Sigmoid colon (tissue), 7 donors: ENCODE measurements around the gene DUOXA2. TPM values are rescaled to one million over a fixed set of nuclear protein-coding genes. Genes with fewer than 3 reads are reported as not detected.
"Not testable (repeated sequence)": the region's sequence is repeated elsewhere in the genome, so short reads cannot be mapped to it uniquely, and the experiment has no call there.

ENCODE experiments used
- DNase-seq: peaks from one replicate; pipeline ENCODE4 v3.0.0-alpha.2; 2019
- H3K27ac ChIP-seq, 4 donors: fragments of 200-600 bp; sonication (generic); one replicate each; pipeline ENCODE4 v1.5.1; 2016 to 2019; ENCODE audit warnings: mild to moderate bottlenecking in 1 of 4
- H3K27me3 ChIP-seq, 3 donors: fragments of 200-600 bp; sonication (generic); one replicate each; pipeline ENCODE4 v1.5.1; 2019; ENCODE audit warnings: mild to moderate bottlenecking in 1 of 3
- H3K36me3 ChIP-seq, 4 donors: fragments of 200-600 bp; sonication (generic); one replicate each; pipeline ENCODE4 v1.5.1; 2016 to 2019
- H3K4me1 ChIP-seq, 4 donors: fragments of 200-600 bp; sonication (generic); one replicate each; pipeline ENCODE4 v1.5.1; 2017 to 2019
- H3K4me3 ChIP-seq, 4 donors: fragments of 200-600 bp; sonication (generic); one replicate each; pipeline ENCODE4 v1.5.1; 2017 to 2019; ENCODE audit warnings: mild to moderate bottlenecking in 2 of 4, moderate library complexity in 1 of 4
- H3K9me3 ChIP-seq, 4 donors: fragments of 200-600 bp in 3 of 4; sonication (generic) in 3 of 4; one replicate each; pipeline versions ENCODE4 v1.5.1 to v1.6.1; 2013 to 2019
- EP300 ChIP-seq, 4 donors: sonication (generic); formaldehyde crosslinking; IDR thresholded peaks; one replicate each; pipeline ENCODE4 v1.6.1; 2017; ENCODE audit warnings: antibody characterized with exemption in 4 of 4
- POLR2A ChIP-seq, 2 donors: fragments of 450-650 bp; IDR thresholded peaks; one replicate each; pipeline ENCODE4 v1.6.1; 2016; ENCODE audit warnings: antibody characterized with exemption in 2 of 2, mild to moderate bottlenecking in 2 of 2, moderate library complexity in 2 of 2
- POLR2AphosphoS5 ChIP-seq, 4 donors: sonication (generic); formaldehyde crosslinking; IDR thresholded peaks; one replicate each; pipeline ENCODE4 v1.6.1; 2017; ENCODE audit warnings: antibody characterized with exemption in 4 of 4
- WGBS, 2 donors: extraction: QIAGEN DNeasy Blood & Tissue Kit; methylation state at CpG; one replicate each; pipeline ENCODE4 v1.1.7; 2013; 5-methylcytosine and 5-hydroxymethylcytosine counted together
- intact Hi-C: fragments of 100-400 bp; cut with DNase I; formaldehyde crosslinking; loops from one replicate; pipeline ENCODE4 v1.15.1; 2023
- polyA plus RNA-seq, 3 donors: library from polyadenylated mRNA; stranded (reverse); fragments of 200-250 nt; gene quantifications; one replicate each; pipeline ENCODE4 v1.2.3, GENCODE V29; 2013
- total RNA-seq, 4 donors: library from RNA; depleted of rRNA; stranded (reverse); fragments of >200 nt; gene quantifications; one replicate each; pipeline ENCODE4 v1.1.0, GENCODE V29; 2016
- TF ChIP-seq, protein P1 (sequence below), 4 experiments: fragments of 450-650 bp in 3 of 4; fragments of 200-600 bp in 1 of 4; IDR thresholded peaks; one replicate each; pipeline ENCODE4 v1.5.1; 2016 to 2019; ENCODE audit warnings: antibody characterized with exemption in 4 of 4, mild to moderate bottlenecking in 3 of 4, moderate library complexity in 2 of 4
- donor health status: healthy with polysubstance abuse.
- donor health status: Bipolar disorder and iron deficiency.
- donor health status: healthy.

DUOXA2 gene
- total RNA-seq = under 1 TPM in 1 of 4 donors, not detected in 3; 0.28 TPM
- polyA plus RNA-seq = 100 to 1,000 TPM in 1 of 3 donors, 1 to 10 TPM in 1, not detected in 1; 1.4 to 117 TPM

GRCh38 chr15:45114076-45114750 is at the start of gene DUOXA2, which contains the start of gene DUOX2:
Gene DUOXA2, plus strand, starts transcription at chr15:45114326. Its CDS starts 280 bp downstream, at chr15:45114606.
Gene DUOX2, minus strand, starts transcription at chr15:45114172. Its CDS starts 761 bp downstream, at chr15:45113411.
- Histone ChIP-seq H3K9me3 (no peaks in the 10 kb centered on the region), H3K27me3 (peaks cover 58 to 90% (median 73%) of the 10 kb centered on the region in 3 donors), H3K4me1 (peaks cover 0 to 48% (median 34%) of the 10 kb centered on the region in 4 donors), H3K27ac (no peak within 1 kb of the TSS), H3K36me3 (no peaks in the 10 kb centered on the region), H3K4me3 (no peak within 1 kb of the TSS)
- intact Hi-C loops = no loop called here
- DNase-seq = no peak
- WGBS, 2 donors = 1 to 2% methylated on average over 42 of the region's 42 CpGs
- TF ChIP-seq POLR2AphosphoS5 (IDR thresholded peaks at IDR 0.05) (no peak), EP300 (IDR thresholded peaks at IDR 0.05) (no peak), POLR2A (IDR thresholded peaks at IDR 0.05) (no peak)
- TF ChIP-seq, protein P1, sequence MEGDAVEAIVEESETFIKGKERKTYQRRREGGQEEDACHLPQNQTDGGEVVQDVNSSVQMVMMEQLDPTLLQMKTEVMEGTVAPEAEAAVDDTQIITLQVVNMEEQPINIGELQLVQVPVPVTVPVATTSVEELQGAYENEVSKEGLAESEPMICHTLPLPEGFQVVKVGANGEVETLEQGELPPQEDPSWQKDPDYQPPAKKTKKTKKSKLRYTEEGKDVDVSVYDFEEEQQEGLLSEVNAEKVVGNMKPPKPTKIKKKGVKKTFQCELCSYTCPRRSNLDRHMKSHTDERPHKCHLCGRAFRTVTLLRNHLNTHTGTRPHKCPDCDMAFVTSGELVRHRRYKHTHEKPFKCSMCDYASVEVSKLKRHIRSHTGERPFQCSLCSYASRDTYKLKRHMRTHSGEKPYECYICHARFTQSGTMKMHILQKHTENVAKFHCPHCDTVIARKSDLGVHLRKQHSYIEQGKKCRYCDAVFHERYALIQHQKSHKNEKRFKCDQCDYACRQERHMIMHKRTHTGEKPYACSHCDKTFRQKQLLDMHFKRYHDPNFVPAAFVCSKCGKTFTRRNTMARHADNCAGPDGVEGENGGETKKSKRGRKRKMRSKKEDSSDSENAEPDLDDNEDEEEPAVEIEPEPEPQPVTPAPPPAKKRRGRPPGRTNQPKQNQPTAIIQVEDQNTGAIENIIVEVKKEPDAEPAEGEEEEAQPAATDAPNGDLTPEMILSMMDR (IDR thresholded peaks at IDR 0.05) = no peak

DNA sequence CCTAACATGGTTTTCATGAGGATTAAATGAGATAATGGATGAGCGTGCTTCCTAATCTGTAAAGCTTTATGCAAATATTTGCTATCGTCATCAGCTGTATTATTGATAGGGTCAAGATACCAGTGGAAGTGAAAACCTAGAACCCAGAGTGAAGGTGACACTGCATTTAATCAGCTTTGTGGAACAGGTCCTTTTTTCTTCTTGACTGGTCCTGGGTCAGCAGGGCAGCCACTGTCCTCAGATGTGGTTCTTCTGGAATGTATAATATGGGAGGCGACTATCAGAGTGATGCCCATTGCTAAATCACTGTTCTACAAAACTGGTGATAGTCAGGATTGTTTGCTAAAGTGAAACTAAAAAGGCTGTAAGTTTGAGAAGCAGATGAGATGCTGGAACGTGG is 49.7 kb upstream of the DUOXA2 start:
- DNase-seq = no peak
- Histone ChIP-seq H3K4me1 (no peaks in the 10 kb centered on the region), H3K9me3 (no peaks in the 10 kb centered on the region), H3K36me3 (no peaks in the 10 kb centered on the region), H3K4me3 (no peak overlapping the region), H3K27ac (no peak overlapping the region), H3K27me3 (no peaks in the 10 kb centered on the region)
- intact Hi-C loops = no loop called here
- WGBS, 2 donors = 77% methylated on average over 4 of the region's 4 CpGs
- TF ChIP-seq POLR2AphosphoS5 (IDR thresholded peaks at IDR 0.05) = no peak
- TF ChIP-seq EP300 (IDR thresholded peaks at IDR 0.05) = no peak
- TF ChIP-seq, protein P1 (IDR thresholded peaks at IDR 0.05) = no peak
- TF ChIP-seq POLR2A (IDR thresholded peaks at IDR 0.05) = no peak

DNA sequence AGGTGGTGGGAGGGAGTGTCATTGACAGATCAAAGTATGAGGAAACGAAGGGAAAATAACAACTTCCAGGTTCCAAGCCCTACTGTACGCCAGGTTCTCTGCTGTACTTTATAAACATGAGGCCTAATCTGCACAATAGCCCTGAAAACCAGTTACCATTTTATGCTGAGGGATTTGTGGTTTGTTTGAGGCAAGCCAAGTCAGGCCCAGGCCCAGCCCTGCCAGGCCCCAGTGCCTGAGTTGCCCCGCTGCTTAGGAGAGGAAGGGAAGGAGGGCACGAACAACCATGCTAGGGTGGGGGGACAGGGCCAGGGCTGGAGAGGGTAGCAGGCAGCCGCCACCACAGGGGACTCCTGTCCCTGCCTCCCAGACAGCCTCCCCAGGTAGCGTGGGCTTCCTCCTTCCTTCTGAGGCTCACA is 44.2 kb upstream of the DUOXA2 start:
- WGBS, 2 donors = 52 to 69% methylated on average over 5 to 6 of the region's 6 CpGs
- H3K4me1 ChIP-seq, H3K27ac ChIP-seq, H3K9me3 ChIP-seq, H3K36me3 ChIP-seq, intact Hi-C loops, DNase-seq, H3K27me3 ChIP-seq, H3K4me3 ChIP-seq: not testable (repeated sequence)

DNA sequence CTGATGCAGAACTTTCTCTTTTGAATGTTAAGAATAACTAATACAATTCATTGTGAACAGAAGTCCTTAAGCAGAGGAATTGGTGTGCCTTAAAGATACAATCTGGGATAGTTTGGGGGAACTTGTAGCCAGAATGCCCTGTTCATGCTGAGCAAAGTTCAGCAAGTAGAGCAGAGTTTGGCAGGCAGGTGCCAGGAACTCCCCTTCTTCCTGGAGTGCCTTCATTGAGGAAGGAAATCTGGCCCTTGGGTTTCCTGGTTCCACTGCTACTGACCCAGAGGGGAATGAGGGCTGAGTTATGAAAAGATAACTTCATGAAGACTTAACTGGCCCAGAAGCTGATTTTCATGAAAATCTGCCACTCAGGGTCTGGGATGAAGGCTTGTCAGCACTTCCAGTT is 40.5 kb upstream of the DUOXA2 start:
- H3K9me3 ChIP-seq, H3K36me3 ChIP-seq, H3K4me1 ChIP-seq, H3K27me3 ChIP-seq, DNase-seq, H3K4me3 ChIP-seq, intact Hi-C loops, H3K27ac ChIP-seq: not testable (repeated sequence)

DNA sequence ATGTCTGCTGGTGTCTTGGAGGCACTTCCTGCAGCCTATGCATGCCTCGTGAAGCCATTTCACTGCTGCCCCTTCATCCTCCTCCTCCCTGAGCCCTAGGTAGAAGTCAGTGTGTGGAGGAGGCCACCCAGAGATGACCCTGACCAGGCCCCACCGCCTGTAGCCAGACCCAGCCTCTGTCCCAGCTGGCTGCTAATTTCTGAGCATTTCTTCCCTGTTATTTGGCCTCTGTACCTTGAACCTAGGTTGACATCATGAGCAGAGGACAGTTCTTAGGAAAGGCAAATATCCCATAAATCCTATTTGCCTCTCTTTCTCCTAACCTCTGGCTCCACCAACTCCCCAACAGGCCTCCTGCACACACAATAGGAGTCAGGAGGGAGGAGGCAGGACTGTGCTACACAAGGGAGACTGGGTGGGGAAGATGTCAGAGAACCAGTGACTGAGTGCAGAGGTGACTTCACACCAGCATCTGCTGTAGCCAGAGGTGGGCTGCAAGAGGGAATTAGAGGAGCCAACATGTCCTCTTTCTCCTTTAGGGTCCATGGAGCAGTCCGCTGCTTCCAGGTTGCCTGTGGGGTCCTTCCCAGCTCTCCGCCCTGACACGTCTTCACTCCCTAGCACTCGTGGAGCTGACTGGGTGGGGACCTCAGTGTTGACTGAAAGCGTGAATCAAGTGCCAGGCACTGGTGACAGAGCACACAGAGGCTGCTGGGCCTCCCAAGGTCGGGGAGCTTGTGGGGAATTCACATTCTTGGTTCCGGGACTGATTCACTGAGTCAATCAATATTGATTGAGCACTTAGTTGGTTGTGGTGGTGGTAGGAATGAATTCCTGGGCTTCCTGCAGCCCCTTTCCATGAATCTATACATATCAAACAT is 38.4 kb upstream of the DUOXA2 start:
- H3K9me3 ChIP-seq, intact Hi-C loops, DNase-seq, H3K27me3 ChIP-seq, H3K4me3 ChIP-seq, H3K36me3 ChIP-seq, H3K4me1 ChIP-seq, H3K27ac ChIP-seq: not testable (repeated sequence)
- 19 to 73% methylated on average over 1 of the region's 9 CpGs for WGBS, 2 donors

DNA sequence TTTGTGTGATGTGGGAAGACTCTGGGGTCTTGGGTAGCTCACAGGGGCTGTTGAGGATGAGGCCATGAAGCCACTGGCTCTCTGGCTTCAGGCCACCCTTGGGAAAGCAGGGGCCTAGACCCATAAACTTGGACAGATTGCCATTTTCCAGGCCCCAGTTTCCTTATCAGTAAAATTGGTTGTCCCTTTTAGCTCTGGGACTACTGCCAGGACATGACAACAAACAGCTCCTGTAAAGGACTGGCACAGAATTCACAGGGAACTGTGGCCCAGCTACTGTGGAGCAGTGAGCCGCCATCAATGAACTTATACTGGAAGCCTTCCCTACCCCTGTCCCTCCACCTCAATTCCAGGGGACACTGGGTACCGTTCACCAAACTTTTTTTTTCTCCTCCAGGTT is 36.7 kb upstream of the DUOXA2 start:
- H3K4me3 ChIP-seq, H3K4me1 ChIP-seq, H3K27ac ChIP-seq, H3K9me3 ChIP-seq, intact Hi-C loops, DNase-seq, H3K36me3 ChIP-seq, H3K27me3 ChIP-seq: not testable (repeated sequence)
- WGBS, 2 donors = 23 to 79% methylated on average over 2 of the region's 2 CpGs

GRCh38 chr15:45079201-45079600 is 34.9 kb upstream of the DUOXA2 start:
- H3K27ac ChIP-seq, H3K27me3 ChIP-seq, intact Hi-C loops, H3K9me3 ChIP-seq, H3K36me3 ChIP-seq, H3K4me1 ChIP-seq, DNase-seq, H3K4me3 ChIP-seq: not testable (repeated sequence)
- 84 to 89% methylated on average over 5 of the region's 5 CpGs for WGBS, 2 donors

GRCh38 chr15:45079628-45080246 is 34.4 kb upstream of the DUOXA2 start:
- H3K27ac ChIP-seq, H3K27me3 ChIP-seq, intact Hi-C loops, H3K9me3 ChIP-seq, H3K36me3 ChIP-seq, DNase-seq, H3K4me3 ChIP-seq, H3K4me1 ChIP-seq: not testable (repeated sequence)
- WGBS, 2 donors = 94 to 96% methylated on average over 5 of the region's 5 CpGs

DNA sequence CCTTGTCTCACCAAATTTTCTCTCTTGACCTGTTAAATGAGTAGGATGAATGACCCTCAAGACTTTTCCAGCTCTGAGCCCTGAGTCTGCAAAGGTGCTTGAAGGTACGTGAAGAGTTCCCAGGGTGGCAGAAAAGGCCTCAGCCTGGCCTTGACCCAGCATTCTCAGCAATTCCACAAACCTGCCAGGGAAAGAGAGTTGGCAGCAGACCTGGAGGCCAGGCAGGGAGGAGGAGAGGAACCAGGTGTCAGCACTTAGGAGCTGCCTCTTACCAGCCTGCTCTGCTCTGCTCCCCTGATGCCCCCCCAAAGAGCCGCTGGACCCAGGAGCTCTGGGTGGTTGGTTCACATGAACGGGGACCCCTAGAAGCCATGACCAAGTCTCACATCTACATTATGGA is 33.5 kb upstream of the DUOXA2 start:
- H3K9me3 ChIP-seq, H3K27me3 ChIP-seq, intact Hi-C loops, DNase-seq, H3K36me3 ChIP-seq, H3K4me3 ChIP-seq, H3K4me1 ChIP-seq, H3K27ac ChIP-seq: not testable (repeated sequence)
- WGBS, 2 donors = 91 to 99% methylated on average over 2 of the region's 3 CpGs

DNA sequence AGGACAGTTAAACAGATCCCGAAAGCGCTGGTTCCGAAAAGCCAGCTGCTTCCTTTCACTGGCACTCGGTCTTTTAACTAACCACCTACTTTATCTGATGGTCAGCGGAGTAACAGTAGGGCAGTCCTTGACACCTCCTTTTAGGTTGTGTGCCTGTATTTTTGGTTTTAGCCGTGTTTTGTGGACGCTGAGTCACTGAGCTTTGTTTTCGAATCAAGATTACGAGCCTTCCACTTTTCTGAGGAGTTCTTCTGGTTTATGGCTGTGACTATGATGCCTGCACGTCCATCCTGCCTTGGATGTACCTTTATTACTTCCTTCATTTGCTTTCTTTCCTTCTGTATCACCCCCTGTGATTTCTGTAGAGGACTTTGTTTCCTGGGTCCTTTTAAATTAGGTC is 31.7 kb upstream of the DUOXA2 start:
- H3K27ac ChIP-seq, H3K9me3 ChIP-seq, H3K4me1 ChIP-seq, H3K4me3 ChIP-seq, H3K27me3 ChIP-seq, DNase-seq, H3K36me3 ChIP-seq, intact Hi-C loops: not testable (repeated sequence)
- 51 to 69% methylated on average over 9 to 10 of the region's 10 CpGs for WGBS, 2 donors
